Astrocyte (in vitro differentiated cells and primary cell): ENCODE results near the gene HSPG2. TPM values are rescaled to one million over a fixed set of nuclear protein-coding genes. Genes with fewer than 3 reads are reported as not detected.

ENCODE experiments used
- DNase-seq: peaks from one replicate; pipeline ENCODE4 v3.0.0-alpha.2; 2010; ENCODE audit warnings: low read depth
- FAIRE-seq: peaks from 2 replicates; lab custom pipeline; 2011; peaks lifted over from hg19 to GRCh38; lab: Jason Lieb, UNC
- H2AFZ ChIP-seq: 2 replicates; pipeline ENCODE4 v1.6.0; 2012; ENCODE audit warnings: low read depth, low read length, inconsistent platforms
- H3K27ac ChIP-seq: 2 replicates; pipeline ENCODE4 v1.5.1; 2011; ENCODE audit warnings: low read depth, low read length, inconsistent platforms
- H3K27me3 ChIP-seq: 2 replicates; pipeline ENCODE4 v1.6.0; 2011; ENCODE audit warnings: low read length, inconsistent platforms; ENCODE audit not compliant: insufficient read depth
- H3K36me3 ChIP-seq: 2 replicates; pipeline ENCODE4 v1.5.1; 2011; ENCODE audit warnings: low read length, inconsistent platforms; ENCODE audit not compliant: insufficient read depth
- H3K4me1 ChIP-seq: 2 replicates; pipeline ENCODE4 v1.5.1; 2011; ENCODE audit warnings: low read length, inconsistent platforms; ENCODE audit not compliant: insufficient read depth
- H3K4me2 ChIP-seq: 2 replicates; pipeline ENCODE4 v1.6.0; 2012; ENCODE audit warnings: low read length, inconsistent platforms
- H3K4me3 ChIP-seq: 2 replicates; pipeline ENCODE4 v1.5.1; 2011; ENCODE audit warnings: low read depth, mild to moderate bottlenecking, low read length, inconsistent platforms; ENCODE audit not compliant: insufficient read depth
- H3K79me2 ChIP-seq: 2 replicates; pipeline ENCODE4 v1.6.0; 2012; ENCODE audit warnings: mild to moderate bottlenecking, low read length, inconsistent platforms; ENCODE audit not compliant: insufficient read depth
- H3K9ac ChIP-seq: 2 replicates; pipeline ENCODE4 v1.6.0; 2012; ENCODE audit warnings: mild to moderate bottlenecking, low read length, inconsistent platforms
- H3K9me3 ChIP-seq: 2 replicates; pipeline ENCODE4 v1.5.1; 2012; ENCODE audit warnings: low read depth, mild to moderate bottlenecking, low read length, inconsistent platforms; ENCODE audit not compliant: insufficient read depth
- H4K20me1 ChIP-seq: 2 replicates; pipeline ENCODE4 v1.6.0; 2012; ENCODE audit warnings: low read length, inconsistent platforms; ENCODE audit not compliant: insufficient read depth
- H3K27ac Mint-ChIP-seq: one replicate; pipeline ENCODE4 v1.8.0; 2021; ENCODE audit warnings: mild to moderate bottlenecking, mixed read lengths; ENCODE audit not compliant: unreplicated experiment
- H3K27me3 Mint-ChIP-seq: one replicate; pipeline ENCODE4 v1.8.0; 2021; ENCODE audit warnings: low read depth, mixed read lengths; ENCODE audit not compliant: unreplicated experiment
- H3K36me3 Mint-ChIP-seq: one replicate; pipeline ENCODE4 v1.8.0; 2021; ENCODE audit warnings: low read depth, mixed read lengths; ENCODE audit not compliant: unreplicated experiment
- H3K4me1 Mint-ChIP-seq: one replicate; pipeline ENCODE4 v1.8.0; 2021; ENCODE audit warnings: low read depth, mixed read lengths; ENCODE audit not compliant: unreplicated experiment
- H3K4me3 Mint-ChIP-seq: one replicate; pipeline ENCODE4 v1.8.0; 2021; ENCODE audit warnings: mild to moderate bottlenecking, moderate library complexity, mixed read lengths; ENCODE audit not compliant: unreplicated experiment
- H3K9me3 Mint-ChIP-seq: one replicate; pipeline ENCODE4 v1.8.0; 2021; ENCODE audit warnings: mild to moderate bottlenecking, mixed read lengths; ENCODE audit not compliant: unreplicated experiment
- EZH2 ChIP-seq: IDR thresholded peaks from 2 replicates; pipeline ENCODE4 v1.6.1; 2012; ENCODE audit warnings: mild to moderate bottlenecking, low read length, inconsistent platforms; ENCODE audit not compliant: insufficient read depth
- total RNA-seq: library from RNA; stranded (reverse); gene quantifications from 2 replicates; pipeline ENCODE4 v1.2.1, GENCODE V29; 2021
- TF ChIP-seq, protein P1 (sequence below): IDR thresholded peaks from 2 replicates; pipeline ENCODE4 v1.5.1; 2011; ENCODE audit warnings: low read depth, mild to moderate bottlenecking, inconsistent platforms, low read length, moderate library complexity; ENCODE audit not compliant: insufficient read depth

HSPG2 gene
- total RNA-seq, 1 donor from 2014 or later = 249 TPM

DNA sequence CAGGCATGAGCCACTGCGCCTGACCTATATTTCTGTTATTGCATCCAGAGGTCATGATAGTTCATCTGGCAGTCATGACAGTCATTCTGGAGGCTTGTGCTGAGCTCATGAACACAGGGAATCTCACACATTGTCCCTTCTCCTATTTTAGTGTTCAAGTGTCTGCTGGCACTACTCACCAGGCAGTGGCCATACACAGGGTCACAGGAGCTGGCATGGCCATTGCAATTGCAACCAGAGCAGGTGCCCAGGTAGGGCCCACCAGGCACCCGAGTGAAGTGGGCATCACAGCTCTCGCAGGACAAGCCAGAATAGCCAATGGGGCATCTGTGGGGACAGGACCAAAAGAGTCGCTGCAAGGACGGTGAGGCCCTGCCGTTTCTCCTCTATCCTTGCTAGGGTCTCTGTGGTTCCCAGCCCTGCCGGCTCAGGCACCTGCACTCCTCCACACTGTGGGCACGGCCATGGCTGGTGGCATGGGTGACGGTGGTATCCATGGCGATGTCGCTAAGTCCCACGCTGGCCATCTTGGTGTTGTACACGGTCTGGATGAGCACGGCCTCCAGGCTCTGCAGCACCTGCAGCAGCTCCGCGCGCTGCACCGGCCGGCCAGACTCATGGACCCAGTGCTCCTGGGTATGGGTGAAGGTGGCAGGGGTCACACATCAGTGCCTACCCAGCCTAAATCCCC lies 57.0 kb downstream of the HSPG2 start:
- no peak for DNase-seq
- Histone ChIP-seq H3K4me2 (no peak overlapping the region), H3K27me3 (no peaks in the 10 kb centered on the region), H3K9me3 (no peaks in the 10 kb centered on the region), H3K9ac (no peak overlapping the region), H2AFZ (no peak overlapping the region), H3K4me3 (no peak overlapping the region), H3K4me1 (no peaks in the 10 kb centered on the region), H4K20me1 (peaks cover 14% of the 10 kb centered on the region), H3K79me2 (no peaks in the 10 kb centered on the region), H3K36me3 (peaks cover 26% of the 10 kb centered on the region), H3K27ac (no peak overlapping the region)
- Mint-ChIP-seq H3K9me3 (no peaks in the 10 kb centered on the region), H3K4me3 (no peak overlapping the region), H3K4me1 (no peaks in the 10 kb centered on the region), H3K36me3 (peaks cover 13% of the 10 kb centered on the region), H3K27me3 (no peaks in the 10 kb centered on the region), H3K27ac (no peak overlapping the region)
- no peak for TF ChIP-seq EZH2
- TF ChIP-seq, protein P1, sequence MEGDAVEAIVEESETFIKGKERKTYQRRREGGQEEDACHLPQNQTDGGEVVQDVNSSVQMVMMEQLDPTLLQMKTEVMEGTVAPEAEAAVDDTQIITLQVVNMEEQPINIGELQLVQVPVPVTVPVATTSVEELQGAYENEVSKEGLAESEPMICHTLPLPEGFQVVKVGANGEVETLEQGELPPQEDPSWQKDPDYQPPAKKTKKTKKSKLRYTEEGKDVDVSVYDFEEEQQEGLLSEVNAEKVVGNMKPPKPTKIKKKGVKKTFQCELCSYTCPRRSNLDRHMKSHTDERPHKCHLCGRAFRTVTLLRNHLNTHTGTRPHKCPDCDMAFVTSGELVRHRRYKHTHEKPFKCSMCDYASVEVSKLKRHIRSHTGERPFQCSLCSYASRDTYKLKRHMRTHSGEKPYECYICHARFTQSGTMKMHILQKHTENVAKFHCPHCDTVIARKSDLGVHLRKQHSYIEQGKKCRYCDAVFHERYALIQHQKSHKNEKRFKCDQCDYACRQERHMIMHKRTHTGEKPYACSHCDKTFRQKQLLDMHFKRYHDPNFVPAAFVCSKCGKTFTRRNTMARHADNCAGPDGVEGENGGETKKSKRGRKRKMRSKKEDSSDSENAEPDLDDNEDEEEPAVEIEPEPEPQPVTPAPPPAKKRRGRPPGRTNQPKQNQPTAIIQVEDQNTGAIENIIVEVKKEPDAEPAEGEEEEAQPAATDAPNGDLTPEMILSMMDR = no peak
- no peak for FAIRE-seq

DNA sequence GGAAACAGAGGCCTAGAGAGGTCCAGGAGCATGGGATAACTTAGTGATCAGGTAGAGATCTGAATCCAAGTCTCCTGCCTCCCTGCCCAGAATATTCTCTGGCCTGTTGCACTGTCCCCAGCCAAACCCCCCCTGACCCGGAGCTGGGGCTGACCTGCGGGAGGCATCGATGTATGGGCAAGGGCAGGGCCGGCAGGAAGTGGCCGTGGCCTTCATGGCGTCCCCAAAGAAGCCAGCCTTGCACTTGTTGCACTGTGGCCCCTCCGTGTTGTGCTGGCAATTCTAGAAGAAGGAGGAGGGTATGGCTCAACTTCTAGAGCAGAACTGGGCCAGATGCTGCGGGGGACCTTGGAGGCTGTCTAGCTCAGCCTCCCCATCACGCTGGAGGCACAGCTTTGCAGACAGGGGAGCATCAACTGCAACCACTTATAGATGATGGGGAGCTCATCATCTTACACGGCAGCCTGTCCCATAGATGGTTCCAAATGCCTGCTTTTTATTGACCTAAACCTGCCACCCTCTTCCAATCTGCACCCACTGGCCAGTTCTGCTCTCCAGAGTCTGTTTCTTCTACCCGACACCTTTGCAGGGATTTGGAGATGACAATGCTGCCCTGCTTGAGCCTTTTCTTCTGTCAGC lies 58.2 kb downstream of the HSPG2 start:
- H2AFZ ChIP-seq = no peak overlapping the region
- H3K9ac ChIP-seq = no peak overlapping the region
- H3K4me1 ChIP-seq = no peaks in the 10 kb centered on the region
- peaks cover 13% of the 10 kb centered on the region for H3K36me3 Mint-ChIP-seq
- FAIRE-seq = no peak
- no peaks in the 10 kb centered on the region for H3K9me3 ChIP-seq
- H3K9me3 Mint-ChIP-seq = no peaks in the 10 kb centered on the region
- no peak for TF ChIP-seq EZH2
- TF ChIP-seq, protein P1 = no peak
- no peak overlapping the region for H3K27ac ChIP-seq
- no peak for DNase-seq
- no peaks in the 10 kb centered on the region for H3K27me3 Mint-ChIP-seq
- no peak overlapping the region for H3K4me3 Mint-ChIP-seq
- no peak overlapping the region for H3K27ac Mint-ChIP-seq
- H4K20me1 ChIP-seq = peaks cover 14% of the 10 kb centered on the region
- peaks cover 28% of the 10 kb centered on the region for H3K36me3 ChIP-seq
- H3K4me1 Mint-ChIP-seq = no peaks in the 10 kb centered on the region
- no peaks in the 10 kb centered on the region for H3K27me3 ChIP-seq
- H3K79me2 ChIP-seq = no peaks in the 10 kb centered on the region
- H3K4me2 ChIP-seq = no peak overlapping the region
- no peak overlapping the region for H3K4me3 ChIP-seq
